NCI-H187 (cell line): ENCODE data around the gene SART1.
"Not testable (repeated sequence)": the region's sequence is repeated elsewhere in the genome, so short reads cannot be mapped to it uniquely, and the experiment has no call there.

Source experiments
- DNase-seq, 2 experiments: peaks; one replicate each; lab custom pipeline; 2025; lab: John Stamatoyannopoulos, UW

SART1 gene

GRCh38 chr11:66001942-66002647 lies 40.6 kb downstream of the SART1 start, which contains the start of the genes BANF1 and EIF1AD:
Gene BANF1, plus strand, starts transcription at chr11:66002503. Its CDS starts 748 bp downstream, at chr11:66003251.
Gene EIF1AD, minus strand, starts transcription at chr11:66002157. Its CDS starts 1,768 bp downstream, at chr11:66000389.
- peak; percentile 83 to 92 for DNase-seq

- peak in 1 of 2 experiments; percentile 51 for DNase-seq
These were observed 41.2 kb downstream of the SART1 start for GRCh38 chr11:66002648-66003225.

GRCh38 chr11:66003291-66003690 lies 41.8 kb downstream of the SART1 start:
- no peak for DNase-seq

GRCh38 chr11:66004186-66004585 lies 42.7 kb downstream of the SART1 start:
- no peak for DNase-seq

GRCh38 chr11:66006134-66006890 lies 44.8 kb downstream of the SART1 start:
- DNase-seq: no peak

GRCh38 chr11:66006891-66007176 lies 45.3 kb downstream of the SART1 start:
- no peak for DNase-seq

GRCh38 chr11:66007201-66007634 lies 45.7 kb downstream of the SART1 start:
- no peak for DNase-seq

GRCh38 chr11:66008095-66008467 lies 46.5 kb downstream of the SART1 start:
- no peak for DNase-seq

GRCh38 chr11:66008468-66009101 lies 47.1 kb downstream of the SART1 start:
- no peak for DNase-seq

- not testable (repeated sequence) for DNase-seq
These were observed 48.5 kb downstream of the SART1 start for GRCh38 chr11:66010036-66010435.

- no peak for DNase-seq
These were observed 49.8 kb downstream of the SART1 start for GRCh38 chr11:66011239-66011784.

- DNase-seq: no peak
These were observed 50.3 kb downstream of the SART1 start, which contains the start of gene CST6 for GRCh38 chr11:66011785-66012303. Gene CST6, plus strand, starts transcription at chr11:66012008. Its CDS starts 37 bp downstream, at chr11:66012045.

- no peak for DNase-seq
These were observed 50.9 kb downstream of the SART1 start for GRCh38 chr11:66012371-66012945.

- no peak for DNase-seq
These were observed 51.6 kb downstream of the SART1 start for GRCh38 chr11:66012946-66013761.

GRCh38 chr11:66013762-66014100 lies 52.2 kb downstream of the SART1 start:
- DNase-seq: no peak

- no peak for DNase-seq
These were observed 53.4 kb downstream of the SART1 start for GRCh38 chr11:66014804-66015453.

GRCh38 chr11:66015454-66015881 lies 53.9 kb downstream of the SART1 start:
- DNase-seq: no peak

- DNase-seq: no peak
These were observed 54.6 kb downstream of the SART1 start for GRCh38 chr11:66015936-66016792.

- no peak for DNase-seq
These were observed 55.3 kb downstream of the SART1 start for GRCh38 chr11:66016793-66017177.
